Measurements from ENCODE around the gene OR51A7.
"Not testable (repeated sequence)": the region's sequence is repeated elsewhere in the genome, so short reads cannot be mapped to it uniquely, and the experiment has no call there.

The OR51A7 gene

DNA sequence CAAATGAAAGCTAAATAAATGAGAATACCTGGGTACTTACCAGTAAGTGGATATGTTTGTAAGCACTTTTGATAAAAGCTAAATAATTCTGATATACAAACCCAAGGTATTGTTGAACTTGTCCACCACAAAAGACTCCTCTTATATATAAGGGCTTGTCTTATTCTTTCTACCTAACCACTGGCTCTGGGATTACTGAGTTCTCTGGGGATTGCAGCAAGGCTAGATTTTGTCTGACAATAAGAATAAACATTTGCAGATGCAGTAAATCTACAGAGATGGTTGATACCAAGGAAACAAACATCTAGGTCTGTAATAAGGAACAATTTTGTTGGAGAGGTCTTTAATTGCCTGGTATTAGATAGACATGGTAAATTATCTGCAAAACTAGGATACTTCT, 43.9 kb downstream of the OR51A7 start, which contains the start of gene OR51A4:
TSS of gene OR51A4 (minus strand) at position 101 of the 400 bp plus-strand sequence. CDS start 505 bp downstream, outside the sequence.
- no peak for DNase-seq (ENCODE audit: extremely low spot score, insufficient read length, low read depth)
- FAIRE-seq, result no peak

DNA sequence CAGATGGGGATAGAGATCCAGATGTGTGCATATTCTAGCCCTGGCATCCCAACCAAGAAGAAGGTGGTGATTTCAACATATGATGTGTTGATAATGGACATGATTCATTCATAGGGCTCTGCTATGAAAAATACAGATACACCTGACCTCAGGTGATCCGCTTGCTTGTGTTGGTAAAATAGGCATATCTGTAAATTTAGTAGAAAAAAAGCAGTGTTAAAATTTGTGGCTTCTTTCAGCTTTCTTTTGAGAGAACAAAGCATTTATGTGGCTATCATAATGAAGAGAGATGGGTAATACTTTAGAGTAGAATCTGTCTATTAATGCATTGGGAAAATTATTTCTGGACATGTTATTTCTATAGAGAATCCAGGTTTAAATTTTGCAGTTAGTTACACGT, 52.0 kb downstream of the OR51A7 start, which contains the start of gene OR51A2:
TSS of gene OR51A2 (minus strand) at position 101 of the 400 bp plus-strand sequence. CDS start at position 101, 0 bp downstream.
- FAIRE-seq; DNase-seq (ENCODE audit: extremely low spot score, insufficient read length, low read depth): not testable (repeated sequence)

DNA sequence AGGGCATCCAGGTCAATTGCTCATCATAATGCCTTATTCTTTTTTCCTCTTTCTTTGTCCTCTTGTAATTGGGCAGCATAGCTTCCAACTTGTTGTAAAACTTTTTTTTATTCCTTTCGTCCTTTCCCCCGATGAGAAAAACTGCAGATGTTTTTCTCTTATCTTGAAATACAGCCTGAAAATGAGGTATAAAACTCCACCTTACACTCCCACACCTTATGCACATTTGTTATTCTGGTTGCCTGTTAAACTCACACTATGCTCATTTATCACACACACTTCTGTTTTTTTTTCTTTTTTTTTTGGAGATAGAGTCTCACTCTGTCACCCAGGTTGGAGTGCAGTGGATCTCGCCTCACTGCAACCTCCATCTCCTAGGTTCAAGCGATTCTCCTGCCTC, 53.8 kb downstream of the OR51A7 start:
- no peak for DNase-seq (ENCODE audit: extremely low spot score, insufficient read length, low read depth)
- no peak for FAIRE-seq

Measured in GM18507 (cell line).